OCI-LY3 (cell line): ENCODE results near the gene PNCK.

Source experiments
- CTCF ChIP-seq: fragments of 200-600, 300-600 bp; sonication (generic); IDR thresholded peaks from 2 replicates; pipeline ENCODE4 v1.5.1; 2014; ENCODE audit warnings: antibody characterized with exemption, low read length, low read depth
- EZH2phosphoT487 ChIP-seq: fragments of 200-600 bp; shearing (Covaris generic); IDR thresholded peaks from 2 replicates; pipeline ENCODE4 v1.6.1; 2018; ENCODE audit warnings: antibody characterized with exemption, mixed run types, low read depth

GRCh38 chrX:153697924-153698865, 24.6 kb upstream of the PNCK start:
- TF ChIP-seq CTCF (no peak), EZH2phosphoT487 (no peak)
